Activated naive CD4-positive, alpha-beta T cell treated with anti-CD3 and anti-CD28 coated beads for 36 hours (primary cell): ENCODE results near the gene NOC3L. TPM values are rescaled to one million over a fixed set of nuclear protein-coding genes. Genes with fewer than 3 reads are reported as not detected.
"Not testable (repeated sequence)": the region's sequence is repeated elsewhere in the genome, so short reads cannot be mapped to it uniquely, and the experiment has no call there.

Experiments used
- CTCF ChIA-PET: fragments of 350-600 bp; sonication (Branson Sonifier 250); formaldehyde crosslinking; loops from one replicate; lab custom pipeline; 2021; ENCODE audit warnings: antibody characterized with exemption; lab: Charles Lee
- DNase-seq: peaks from one replicate; pipeline ENCODE4 v3.0.0-alpha.2; 2020
- H3K27ac Mint-ChIP-seq: one replicate; pipeline ENCODE4 v1.8.0; 2021; ENCODE audit warnings: mild to moderate bottlenecking, mixed read lengths
- H3K27me3 Mint-ChIP-seq: one replicate; pipeline ENCODE4 v1.8.0; 2021; ENCODE audit warnings: low read depth, mixed read lengths
- H3K36me3 Mint-ChIP-seq: one replicate; pipeline ENCODE4 v1.8.0; 2021; ENCODE audit warnings: low read depth, mixed read lengths
- H3K4me1 Mint-ChIP-seq: one replicate; pipeline ENCODE4 v1.8.0; 2021; ENCODE audit warnings: low read depth, mixed read lengths
- H3K4me3 Mint-ChIP-seq: one replicate; pipeline ENCODE4 v1.8.0; 2021; ENCODE audit warnings: mild to moderate bottlenecking, moderate library complexity, mixed read lengths
- H3K9me3 Mint-ChIP-seq: one replicate; pipeline ENCODE4 v1.8.0; 2021; ENCODE audit warnings: mixed read lengths
- intact Hi-C: fragments of 100-400 bp; cut with micrococcal nuclease; formaldehyde crosslinking; loops from one replicate; pipeline ENCODE4 v1.15.1; 2023
- total RNA-seq, 2 experiments: library from RNA; stranded (reverse); gene quantifications; one replicate each; pipeline ENCODE4 v1.2.3, GENCODE V29; 2021

The NOC3L gene
- total RNA-seq, 2 experiments from 2014 or later, result 39.3 to 40.1 TPM

DNA sequence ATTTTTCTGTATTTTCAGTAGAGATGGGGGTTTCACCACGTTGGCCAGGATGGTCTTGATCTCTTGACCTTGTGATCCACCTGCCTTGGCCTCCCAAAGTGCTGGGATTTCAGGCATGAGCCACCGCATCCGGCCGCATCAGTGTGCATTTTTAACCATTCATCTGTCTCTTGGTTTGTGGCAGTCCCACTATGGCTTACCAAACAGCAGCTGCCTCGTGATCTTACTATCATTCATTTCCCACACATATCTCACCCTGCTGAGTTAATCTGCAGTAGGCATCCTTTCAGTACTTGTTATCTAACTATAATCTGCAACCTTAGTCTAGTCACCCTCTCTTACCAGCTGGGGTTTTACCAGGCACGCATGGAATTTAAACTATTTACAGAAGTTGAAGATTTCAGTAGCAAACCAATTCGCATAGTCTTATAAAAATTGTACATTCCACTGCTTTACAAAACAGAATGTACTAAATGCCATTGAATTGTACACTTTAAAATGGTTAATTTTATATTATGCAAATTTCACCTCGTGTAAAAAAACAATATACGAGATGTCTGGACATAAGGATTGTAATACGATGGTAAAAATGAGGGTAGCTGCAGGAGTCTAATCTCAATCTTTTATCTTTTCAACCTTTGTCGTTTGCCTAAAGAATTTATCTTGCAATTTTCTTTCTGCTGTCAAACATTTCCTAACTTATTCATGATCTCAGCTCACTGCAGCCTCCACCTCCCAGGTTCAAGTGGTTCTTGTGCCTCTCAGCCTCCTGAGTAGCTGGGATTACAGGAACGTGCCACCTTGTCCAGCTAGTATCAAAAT, 35.0 kb upstream of the NOC3L start:
- CTCF ChIA-PET, result interaction anchor here (0.5 kb wide), 1 partner anchor 154 kb away, joined by 3 read pairs; no protein-coding TSS in a partner anchor
- Mint-ChIP-seq H3K9me3 (no peaks in the 10 kb centered on the region), H3K27me3 (peaks cover 27% of the 10 kb centered on the region), H3K27ac (no peak overlapping the region), H3K4me1 (no peaks in the 10 kb centered on the region), H3K4me3 (no peak overlapping the region), H3K36me3 (no peaks in the 10 kb centered on the region)
- intact Hi-C loops, result no loop called here
- no peak for DNase-seq

DNA sequence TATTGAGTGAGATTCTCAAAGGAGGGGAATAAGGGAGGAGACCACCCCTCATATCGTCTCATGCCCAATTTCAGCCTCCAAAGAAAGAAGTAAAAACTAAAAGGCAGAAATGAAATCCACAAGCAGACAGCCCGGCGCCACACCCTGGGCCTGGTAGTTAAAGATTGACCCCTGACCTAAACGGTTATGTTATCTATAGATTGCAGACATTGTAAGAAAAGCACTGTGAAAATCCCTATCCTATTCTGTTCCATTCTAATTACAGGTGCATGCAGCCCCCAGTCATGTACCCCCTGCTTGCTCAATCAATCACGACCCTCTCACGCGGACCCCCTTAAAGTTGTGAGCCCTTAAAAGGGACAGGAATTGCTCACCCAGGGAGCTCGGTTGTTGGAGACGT, 29.4 kb upstream of the NOC3L start:
- intact Hi-C loops, DNase-seq: not testable (repeated sequence)

DNA sequence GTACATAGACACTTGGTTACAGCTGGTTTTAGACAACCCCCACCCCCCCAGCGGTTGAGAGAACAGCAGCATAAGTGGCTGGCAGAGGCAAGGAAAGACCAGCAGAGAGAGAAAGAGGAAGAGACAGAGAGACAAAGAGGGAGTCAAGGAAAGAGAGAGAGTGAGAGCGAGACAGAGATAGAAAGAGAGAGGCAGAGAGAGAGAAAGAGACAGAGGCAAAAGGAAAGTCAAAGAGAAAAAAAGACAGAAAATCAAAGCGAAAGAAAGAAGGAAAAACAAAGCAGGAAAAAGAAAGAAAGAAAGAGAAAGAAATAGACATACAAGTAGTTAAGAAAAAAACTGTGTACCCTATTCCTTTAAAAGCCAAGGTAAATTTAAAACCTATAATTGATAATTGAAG, 23.0 kb upstream of the NOC3L start:
- H3K27me3 Mint-ChIP-seq, H3K27ac Mint-ChIP-seq, H3K36me3 Mint-ChIP-seq, H3K9me3 Mint-ChIP-seq, DNase-seq, H3K4me3 Mint-ChIP-seq, CTCF ChIA-PET, H3K4me1 Mint-ChIP-seq, intact Hi-C loops: not testable (repeated sequence)

More for the DNA sequence above, 29.4 kb upstream of the NOC3L start:
- H3K27ac Mint-ChIP-seq, H3K4me3 Mint-ChIP-seq, H3K4me1 Mint-ChIP-seq, H3K36me3 Mint-ChIP-seq, H3K9me3 Mint-ChIP-seq, H3K27me3 Mint-ChIP-seq, CTCF ChIA-PET: not testable (repeated sequence)

DNA sequence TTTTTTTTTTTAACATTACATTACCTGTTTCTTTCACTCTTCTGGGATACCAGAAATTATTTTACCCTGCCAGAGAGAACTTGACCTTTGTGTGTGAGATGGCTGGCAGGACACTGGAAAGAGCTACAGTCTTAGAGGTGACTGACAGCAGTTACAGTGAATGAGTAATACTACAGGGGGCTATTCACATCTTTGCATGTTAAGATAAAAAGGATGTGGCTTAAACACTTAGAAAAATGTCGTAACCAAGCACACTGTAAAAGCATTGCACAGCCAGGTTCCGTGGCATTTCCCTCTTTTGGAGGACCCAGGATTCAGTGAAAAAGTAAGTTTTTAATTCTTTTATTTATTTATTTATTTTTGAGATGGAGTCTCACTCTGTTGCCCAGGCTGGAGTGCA, 20.8 kb upstream of the NOC3L start:
- no peaks in the 10 kb centered on the region for H3K36me3 Mint-ChIP-seq
- no peaks in the 10 kb centered on the region for H3K4me1 Mint-ChIP-seq
- intact Hi-C loops, result no loop called here
- H3K27ac Mint-ChIP-seq, result no peak overlapping the region
- DNase-seq, result no peak
- H3K27me3 Mint-ChIP-seq, result peaks cover 3% of the 10 kb centered on the region
- CTCF ChIA-PET, result interaction anchor here (0.7 kb wide), 1 partner anchor 979 kb away, joined by 3 read pairs; no protein-coding TSS in a partner anchor
- no peaks in the 10 kb centered on the region for H3K9me3 Mint-ChIP-seq
- H3K4me3 Mint-ChIP-seq, result no peak overlapping the region

DNA sequence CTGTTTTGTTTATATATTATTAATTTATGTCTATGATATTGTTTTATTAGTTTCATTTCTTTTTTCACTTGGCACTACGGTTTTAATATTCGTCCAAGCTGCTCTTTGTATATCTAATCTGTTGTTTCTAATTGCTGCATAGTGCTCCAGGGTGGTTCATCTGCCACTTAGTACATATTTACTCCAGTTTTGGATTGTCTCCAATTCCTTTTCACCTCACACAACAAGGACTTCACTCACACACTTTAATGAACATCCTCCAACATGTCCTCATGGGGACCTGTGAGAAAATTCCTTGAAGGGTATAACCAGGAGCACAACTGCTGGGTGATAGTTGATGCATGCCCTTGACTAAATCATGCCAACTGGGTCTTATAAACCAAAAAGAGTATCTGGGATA, 14.1 kb upstream of the NOC3L start:
- Mint-ChIP-seq H3K27me3 (peaks cover 25% of the 10 kb centered on the region), H3K27ac (no peak overlapping the region), H3K4me3 (no peak overlapping the region), H3K9me3 (no peaks in the 10 kb centered on the region), H3K36me3 (no peaks in the 10 kb centered on the region), H3K4me1 (no peaks in the 10 kb centered on the region)
- intact Hi-C loops, result no loop called here
- DNase-seq, result no peak
- CTCF ChIA-PET, result no interaction called here

DNA sequence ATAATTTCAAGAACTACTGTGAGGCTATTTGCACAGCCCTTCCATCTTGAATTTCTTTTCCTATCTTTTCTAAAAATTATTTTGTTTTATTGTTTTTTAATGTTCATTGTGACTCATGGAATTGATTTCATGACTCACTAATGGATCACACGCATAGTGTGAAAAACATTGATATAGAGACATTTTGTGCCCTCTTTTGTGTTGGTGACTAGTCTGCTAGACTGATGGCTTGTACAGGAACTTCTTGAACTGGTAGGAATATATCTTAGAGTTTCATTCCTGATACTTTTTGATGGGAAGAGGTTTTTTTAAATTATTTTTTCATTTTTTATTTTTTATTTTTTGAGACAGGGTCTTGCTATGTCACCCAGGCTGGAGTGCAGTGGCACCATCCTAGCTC, 12.6 kb upstream of the NOC3L start:
- Mint-ChIP-seq H3K27ac (no peak overlapping the region), H3K4me3 (no peak overlapping the region), H3K36me3 (no peaks in the 10 kb centered on the region), H3K9me3 (no peaks in the 10 kb centered on the region), H3K4me1 (no peaks in the 10 kb centered on the region), H3K27me3 (peaks cover 28% of the 10 kb centered on the region)
- no peak for DNase-seq
- intact Hi-C loops, result no loop called here
- CTCF ChIA-PET, result no interaction called here

DNA sequence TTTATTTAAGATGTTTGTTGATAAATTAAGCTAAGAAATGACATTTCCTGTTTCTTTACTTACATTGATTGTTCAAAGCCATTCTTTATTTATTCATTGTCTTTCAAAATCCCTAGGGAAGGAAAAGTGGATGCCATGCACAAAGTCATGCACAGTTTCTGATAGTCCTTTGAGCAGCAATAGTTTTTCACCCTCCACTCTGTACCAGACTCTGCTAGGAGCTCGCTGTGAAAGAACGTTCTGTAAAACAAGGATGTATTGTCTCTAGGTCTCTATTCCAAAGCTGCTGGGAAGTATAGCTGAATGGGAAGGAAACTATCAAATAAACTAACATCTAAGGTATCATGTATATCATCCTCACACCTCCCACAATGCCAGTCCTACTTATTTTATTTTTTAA, 7.8 kb upstream of the NOC3L start:
- Mint-ChIP-seq H3K27me3 (peaks cover 21% of the 10 kb centered on the region), H3K4me1 (no peaks in the 10 kb centered on the region)
- no peak for DNase-seq

DNA sequence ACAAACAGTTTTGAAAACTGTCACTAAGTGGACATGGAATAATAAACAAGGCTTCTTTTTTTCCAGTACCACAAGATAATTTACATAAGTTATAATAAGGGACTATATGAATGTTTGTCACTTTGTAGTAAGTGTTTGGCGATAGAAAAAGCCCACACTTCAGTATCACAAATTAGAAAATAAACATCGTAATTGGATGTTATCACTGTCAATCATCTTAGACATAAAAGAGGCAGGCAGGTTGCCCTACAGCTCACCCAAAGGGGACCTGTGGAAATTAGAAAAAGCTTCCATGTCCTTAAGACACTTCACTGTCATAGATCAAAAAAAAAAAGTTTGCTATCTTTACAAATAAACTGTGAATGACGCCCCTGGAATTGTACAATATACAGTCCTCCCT, 3.6 kb upstream of the NOC3L start:
- DNase-seq, result no peak
- Mint-ChIP-seq H3K4me1 (peaks cover 8% of the 10 kb centered on the region), H3K4me3 (no peak overlapping the region), H3K27ac (no peak overlapping the region), H3K36me3 (peaks cover under 1% of the 10 kb centered on the region), H3K9me3 (no peaks in the 10 kb centered on the region), H3K27me3 (peaks cover 5% of the 10 kb centered on the region)
- intact Hi-C loops, result no loop called here
- CTCF ChIA-PET, result no interaction called here

More for the DNA sequence above, 7.8 kb upstream of the NOC3L start:
- H3K9me3 Mint-ChIP-seq, result no peaks in the 10 kb centered on the region
- intact Hi-C loops, result no loop called here
- H3K36me3 Mint-ChIP-seq, result no peaks in the 10 kb centered on the region
- H3K27ac Mint-ChIP-seq, result no peak overlapping the region
- no peak overlapping the region for H3K4me3 Mint-ChIP-seq
- CTCF ChIA-PET, result interaction anchor here (0.6 to 1.8 kb wide), 2 partner anchors 8 to 79 kb away, joined by 3 read pairs; partner anchors contain the start of gene NOC3L

DNA sequence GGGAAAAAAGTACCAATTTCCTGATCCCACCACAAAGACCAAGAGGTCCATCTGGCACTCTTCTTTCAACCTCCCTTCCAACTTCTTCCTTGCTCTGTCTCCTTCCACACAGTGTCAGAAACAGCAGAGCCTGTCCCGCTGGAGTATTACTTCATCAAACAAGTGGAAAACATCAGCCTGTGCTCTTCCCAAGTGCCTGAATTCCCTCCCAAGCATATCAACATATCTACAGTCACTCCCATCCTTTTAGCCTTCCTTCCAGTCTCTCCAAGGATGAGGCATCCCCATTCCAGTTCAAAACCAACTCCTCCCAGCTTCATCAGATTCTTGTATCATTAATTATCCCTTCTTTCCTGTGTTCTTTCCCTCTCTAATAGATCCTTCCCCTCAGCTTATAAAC, 1.7 kb upstream of the NOC3L start:
- Mint-ChIP-seq H3K27ac (no peak overlapping the region), H3K4me3 (no peak overlapping the region), H3K4me1 (peaks cover 19% of the 10 kb centered on the region), H3K9me3 (no peaks in the 10 kb centered on the region), H3K27me3 (no peaks in the 10 kb centered on the region), H3K36me3 (peaks cover 13% of the 10 kb centered on the region)
- no peak for DNase-seq
- CTCF ChIA-PET, result interaction anchor here (0.6 kb wide), 1 partner anchor 702 kb away, joined by 3 read pairs; no protein-coding TSS in a partner anchor
- intact Hi-C loops, result loop anchor here (5.0 kb wide), 2 partner anchors 472 to 867 kb away; partner anchors contain the start of genes CEP55 and SLC35G1

DNA sequence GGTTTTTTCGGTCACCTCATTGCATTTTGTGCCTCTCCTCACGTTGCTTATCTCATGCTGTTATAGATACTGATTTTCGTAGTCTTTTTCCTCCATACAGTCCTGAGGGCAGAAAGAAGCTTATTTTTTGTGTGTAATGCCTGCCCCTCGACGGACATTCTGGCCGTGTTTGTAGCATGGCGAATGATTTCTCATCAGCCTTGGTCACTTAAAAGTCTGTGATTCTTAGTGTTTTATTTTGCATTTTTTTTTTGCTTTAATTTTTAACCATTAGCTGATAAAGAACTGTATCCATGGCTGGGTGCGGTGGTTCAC, 469 bp upstream of the NOC3L start:
- no peak for DNase-seq
- CTCF ChIA-PET, result interaction anchor here (0.6 to 1.3 kb wide), 8 partner anchors 8 to 84 kb away, joined by 3 to 7 read pairs (median 3); no protein-coding TSS in a partner anchor
- intact Hi-C loops, result loop anchor here (2.0 to 5.0 kb wide), 3 partner anchors 244 to 866 kb away; partner anchors contain the start of genes CEP55 and SLC35G1
- Mint-ChIP-seq H3K36me3 (peaks cover 24% of the 10 kb centered on the region), H3K4me1 (peaks cover 25% of the 10 kb centered on the region), H3K4me3 (peak overlapping the region; percentile 83), H3K27ac (peak overlapping the region; percentile 91), H3K9me3 (no peaks in the 10 kb centered on the region), H3K27me3 (no peaks in the 10 kb centered on the region)

DNA sequence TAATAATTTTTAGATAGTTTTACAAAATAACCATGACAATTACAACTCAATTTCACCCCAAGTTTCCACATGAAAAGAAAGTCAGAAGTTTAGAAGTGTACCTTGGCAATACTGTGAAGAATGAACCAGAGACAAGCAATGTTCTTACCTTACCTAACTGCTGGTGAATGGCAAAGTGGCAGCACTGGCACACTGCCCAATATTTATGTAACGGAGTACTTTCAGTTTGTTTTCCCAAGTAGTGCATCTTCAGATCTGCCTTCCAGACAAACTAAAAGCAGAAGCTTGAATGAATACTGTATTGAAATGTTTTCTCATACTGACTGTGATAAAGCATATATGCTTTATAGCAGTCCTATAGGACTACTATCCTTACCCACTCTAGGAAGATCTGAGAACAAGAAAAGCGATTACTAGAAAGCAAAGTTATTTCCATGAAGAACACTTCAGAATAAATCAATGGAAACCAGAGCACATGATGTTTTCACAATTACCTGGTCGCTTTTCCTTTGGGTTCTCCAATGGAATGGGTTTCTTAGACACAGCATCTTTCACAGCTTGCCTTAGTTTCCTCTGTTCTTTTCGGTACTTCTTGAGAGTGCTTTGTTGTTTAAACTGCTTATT, 1.5 kb downstream of the NOC3L start:
- Mint-ChIP-seq H3K9me3 (no peaks in the 10 kb centered on the region), H3K27ac (no peak overlapping the region), H3K36me3 (peaks cover 41% of the 10 kb centered on the region), H3K27me3 (no peaks in the 10 kb centered on the region), H3K4me1 (peaks cover 31% of the 10 kb centered on the region), H3K4me3 (peak overlapping the region; percentile 83)
- peak; percentile 11 for DNase-seq
- intact Hi-C loops, result loop anchor here (5.0 kb wide), 2 partner anchors 469 to 864 kb away; partner anchors contain the start of genes CEP55 and SLC35G1
- CTCF ChIA-PET, result interaction anchor here (0.6 to 1.6 kb wide), 2 partner anchors 28 to 1273 kb away, joined by 3 to 4 read pairs; no protein-coding TSS in a partner anchor

DNA sequence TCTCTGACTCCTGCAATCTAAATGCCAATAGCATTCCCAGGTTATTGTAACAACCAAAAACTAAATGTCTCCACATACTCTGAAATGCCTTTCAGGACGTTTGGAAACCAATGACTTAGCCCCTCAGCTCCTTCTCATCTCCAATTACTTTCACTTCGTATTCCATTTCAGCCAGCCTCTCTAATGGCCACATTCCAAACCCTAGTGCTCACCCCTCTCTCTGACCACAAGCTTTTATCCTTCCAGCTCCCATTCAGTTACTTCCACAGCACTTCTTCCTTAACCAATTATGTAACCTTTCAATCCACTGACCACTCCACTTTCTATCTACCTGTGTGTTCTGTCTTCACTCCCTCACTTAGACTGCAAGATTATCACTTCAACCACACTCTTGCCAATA, 4.3 kb downstream of the NOC3L start:
- CTCF ChIA-PET, result no interaction called here
- H3K9me3 Mint-ChIP-seq, result no peaks in the 10 kb centered on the region
- H3K4me1 Mint-ChIP-seq, result peaks cover 33% of the 10 kb centered on the region
- no peak overlapping the region for H3K27ac Mint-ChIP-seq
- DNase-seq, result no peak
- H3K27me3 Mint-ChIP-seq, result no peaks in the 10 kb centered on the region
- no peak overlapping the region for H3K4me3 Mint-ChIP-seq
- peaks cover 46% of the 10 kb centered on the region for H3K36me3 Mint-ChIP-seq
- intact Hi-C loops, result no loop called here
